Activated CD4-positive, alpha-beta T cell treated with anti-CD3 and anti-CD28 coated beads for 4 hours (primary cell): ENCODE data around the gene POPDC2.
"Not testable (repeated sequence)": the region's sequence is repeated elsewhere in the genome, so short reads cannot be mapped to it uniquely, and the experiment has no call there.

ENCODE experiments used
- DNase-seq, 2 donors: peaks; one replicate each; pipeline ENCODE4 v3.0.0-alpha.2; 2020

POPDC2 gene, protein sequence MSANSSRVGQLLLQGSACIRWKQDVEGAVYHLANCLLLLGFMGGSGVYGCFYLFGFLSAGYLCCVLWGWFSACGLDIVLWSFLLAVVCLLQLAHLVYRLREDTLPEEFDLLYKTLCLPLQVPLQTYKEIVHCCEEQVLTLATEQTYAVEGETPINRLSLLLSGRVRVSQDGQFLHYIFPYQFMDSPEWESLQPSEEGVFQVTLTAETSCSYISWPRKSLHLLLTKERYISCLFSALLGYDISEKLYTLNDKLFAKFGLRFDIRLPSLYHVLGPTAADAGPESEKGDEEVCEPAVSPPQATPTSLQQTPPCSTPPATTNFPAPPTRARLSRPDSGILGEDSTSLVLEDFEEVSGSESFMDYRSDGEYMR

GRCh38 chr3:119660474-119661440 is at the start of gene POPDC2:
Gene POPDC2 (minus strand): TSS chr3:119660589. CDS start chr3:119660423, 166 bp downstream.
- DNase-seq, result no peak

GRCh38 chr3:119703820-119704531 is 43.6 kb upstream of the POPDC2 start:
- DNase-seq, result no peak

GRCh38 chr3:119702530-119703527 is 42.4 kb upstream of the POPDC2 start, which contains the start of gene CFAP91:
Gene CFAP91 (plus strand): TSS chr3:119703022. CDS start chr3:119703099, 77 bp downstream.
- peak; percentile 79 for DNase-seq

DNA sequence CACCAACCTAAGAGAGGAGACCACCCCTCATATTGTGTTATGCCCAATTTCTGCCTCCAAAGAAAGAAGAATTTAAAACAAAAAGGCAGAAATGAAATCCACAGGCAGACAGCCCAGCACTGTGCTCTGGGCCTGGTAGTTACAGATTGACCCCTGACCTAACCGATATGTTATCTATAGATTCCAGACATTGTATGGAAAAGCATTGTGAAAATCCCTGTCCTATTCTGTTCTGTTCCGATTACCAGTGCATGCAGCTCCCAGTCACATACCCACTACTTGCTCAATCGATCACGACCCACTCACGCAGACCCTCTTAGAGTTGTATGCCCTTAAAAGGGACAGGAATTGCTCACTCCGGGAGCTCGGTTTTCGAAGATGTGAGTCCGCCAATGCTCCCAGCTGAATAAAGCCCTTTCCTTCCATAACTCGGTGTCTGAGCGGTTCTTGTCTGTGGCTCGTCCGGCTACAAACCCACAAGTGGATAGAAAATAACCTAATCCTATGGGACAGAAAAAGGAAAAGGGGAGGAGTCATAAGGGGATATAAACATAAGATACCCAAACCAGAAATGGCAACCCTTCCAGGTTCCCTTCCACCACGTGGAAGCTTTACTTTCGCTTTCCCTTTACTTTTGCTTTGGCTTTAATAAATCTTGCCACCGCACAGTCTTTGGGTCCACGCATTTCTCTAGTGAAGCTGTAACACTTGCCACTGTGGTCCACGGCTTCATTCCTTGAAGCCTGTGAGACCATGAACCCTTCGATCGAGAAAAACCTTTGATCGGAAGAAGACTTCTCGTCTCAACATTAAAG is 40.7 kb upstream of the POPDC2 start:
- DNase-seq, result no peak

DNA sequence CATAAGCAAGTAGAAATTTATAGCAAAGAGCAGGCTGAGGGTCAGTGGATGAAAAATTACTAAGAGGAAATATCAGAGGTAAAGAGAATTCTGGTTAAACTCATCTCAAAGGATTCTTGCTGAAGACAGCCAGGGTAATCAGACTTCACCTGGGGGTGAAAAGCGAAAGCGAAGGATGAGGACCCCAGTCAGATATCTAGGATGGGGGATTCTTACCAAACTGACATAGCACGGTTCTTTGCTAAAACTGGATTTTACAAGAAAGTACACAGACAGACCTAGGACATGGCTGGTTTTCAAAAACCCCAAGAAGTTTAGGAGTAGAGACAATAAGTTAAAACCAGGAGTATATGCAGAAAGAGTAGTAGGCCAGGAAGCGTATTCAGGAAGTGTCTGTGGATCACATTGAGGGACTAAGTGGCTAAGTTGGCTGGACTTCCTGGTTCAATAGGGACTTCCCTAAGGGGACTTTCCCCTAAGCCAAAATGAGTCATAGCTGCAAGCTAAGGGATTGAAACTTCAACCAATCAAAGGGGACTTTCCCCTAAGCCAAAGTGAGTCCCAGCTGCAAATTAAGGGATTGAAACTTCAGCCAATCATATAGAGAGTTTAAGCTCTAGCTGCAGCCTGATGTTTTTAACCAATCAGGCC is 40.0 kb upstream of the POPDC2 start:
- DNase-seq, result peak; percentile 18 to 20

DNA sequence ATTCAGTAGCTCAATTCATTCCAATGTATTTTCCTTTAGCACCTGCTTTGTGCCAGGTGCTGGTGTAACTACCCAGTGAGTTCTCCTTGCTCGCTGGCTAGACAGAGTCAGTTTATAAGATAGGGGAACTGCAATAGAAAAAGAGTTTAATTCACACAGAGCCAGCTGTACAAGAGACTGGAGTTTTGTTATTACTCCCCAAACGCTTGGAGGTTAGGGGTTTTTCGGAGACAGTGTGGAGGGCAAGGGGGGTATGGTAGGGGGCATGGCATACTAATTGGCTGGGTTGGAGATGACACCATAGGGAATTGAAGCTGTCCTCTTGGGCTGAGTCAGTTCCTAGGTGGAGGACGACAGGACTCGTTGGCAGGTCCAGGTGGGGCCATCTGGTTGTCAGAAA is 37.0 kb upstream of the POPDC2 start:
- no peak for DNase-seq

- no peak for DNase-seq
These were observed 35.1 kb upstream of the POPDC2 start for GRCh38 chr3:119695480-119695879.

- no peak for DNase-seq
These were observed 29.8 kb upstream of the POPDC2 start for GRCh38 chr3:119690043-119690656.

GRCh38 chr3:119683421-119683820 is 23.0 kb upstream of the POPDC2 start:
- DNase-seq, result no peak

- DNase-seq, result no peak
These were observed 20.9 kb upstream of the POPDC2 start for GRCh38 chr3:119681279-119681678.

DNA sequence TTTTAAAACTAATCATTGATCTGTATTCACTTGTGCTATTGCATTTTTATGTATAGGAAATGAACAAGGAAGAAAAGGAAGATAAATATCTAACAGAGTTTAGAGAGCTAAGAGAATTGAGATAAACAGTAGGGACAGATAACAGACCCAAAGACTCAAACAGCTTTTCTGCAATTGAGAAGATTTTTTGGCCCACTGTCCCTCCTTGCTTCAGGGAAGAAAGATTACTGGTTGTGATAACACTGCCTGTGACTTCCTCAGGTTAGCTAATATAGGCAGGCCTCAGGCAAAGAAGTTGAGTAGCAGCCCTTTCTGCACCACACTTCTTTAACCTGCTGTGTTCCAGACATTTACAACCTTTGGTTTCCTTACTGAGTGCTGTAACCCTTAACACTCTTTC is 19.5 kb upstream of the POPDC2 start:
- no peak for DNase-seq

GRCh38 chr3:119678209-119678608 is 17.8 kb upstream of the POPDC2 start:
- DNase-seq, result not testable (repeated sequence)

DNA sequence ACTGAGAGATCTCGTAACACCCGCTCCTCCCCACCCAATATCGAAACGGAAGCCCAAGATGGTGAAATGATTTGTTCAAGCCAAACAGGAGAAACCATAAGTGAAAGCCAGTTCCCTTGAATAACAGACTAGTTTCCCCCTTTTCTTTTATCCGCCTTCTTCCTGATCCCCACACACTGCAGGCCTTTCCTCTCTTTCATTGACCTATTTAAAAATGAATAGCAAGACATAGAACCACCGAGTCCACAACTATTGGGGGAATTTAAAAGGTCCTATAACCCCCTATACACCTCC is 17.2 kb upstream of the POPDC2 start:
- DNase-seq, result no peak

DNA sequence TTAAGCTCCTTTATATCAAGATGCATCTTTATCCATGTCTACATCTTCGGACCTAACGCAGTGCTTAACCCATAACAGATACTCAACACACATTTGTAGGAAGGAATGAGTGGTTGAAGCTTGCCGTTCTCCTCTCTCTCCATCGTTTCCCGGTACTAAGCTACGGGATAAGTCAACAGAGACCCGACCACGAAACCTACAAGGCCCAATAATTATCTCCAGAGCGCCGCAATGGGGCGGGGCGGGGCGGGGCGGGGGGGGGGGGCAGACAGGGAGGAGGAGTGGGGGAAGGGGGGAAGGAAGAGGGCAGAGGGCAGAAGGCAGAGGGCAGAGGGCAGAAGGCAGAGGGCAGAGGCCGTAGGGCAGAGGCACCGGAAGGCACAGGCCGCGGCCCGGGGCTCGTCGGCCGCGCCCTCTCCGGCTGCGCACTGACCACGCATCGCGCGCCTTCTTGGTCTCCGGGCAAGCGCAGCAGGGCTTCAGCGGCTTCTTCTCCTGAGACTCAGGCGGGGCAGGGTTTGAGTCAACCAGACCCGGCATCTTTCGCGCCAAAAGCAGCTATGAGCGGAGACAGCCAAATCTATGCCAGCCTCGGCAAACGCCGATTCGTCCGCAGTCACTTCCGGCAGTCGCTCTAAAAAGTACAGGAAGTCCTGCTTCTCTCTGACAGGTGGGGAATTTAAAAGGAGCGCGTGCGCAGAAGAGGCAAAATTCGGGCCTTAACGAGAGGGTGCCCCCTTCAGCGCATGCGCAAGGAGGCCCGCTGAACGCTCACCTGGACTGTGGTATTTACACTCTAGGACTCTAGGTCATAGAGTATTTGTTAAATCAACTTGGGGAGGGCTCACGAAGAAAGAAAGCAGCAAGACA is 16.6 kb upstream of the POPDC2 start, which contains the start of gene COX17:
Gene COX17 (minus strand): TSS at position 636 of the 870 bp plus-strand sequence. CDS start 96 bp downstream, at position 540.
- peak; percentile 96 for DNase-seq

- no peak for DNase-seq
These were observed 15.6 kb upstream of the POPDC2 start for GRCh38 chr3:119676020-119676419.

DNA sequence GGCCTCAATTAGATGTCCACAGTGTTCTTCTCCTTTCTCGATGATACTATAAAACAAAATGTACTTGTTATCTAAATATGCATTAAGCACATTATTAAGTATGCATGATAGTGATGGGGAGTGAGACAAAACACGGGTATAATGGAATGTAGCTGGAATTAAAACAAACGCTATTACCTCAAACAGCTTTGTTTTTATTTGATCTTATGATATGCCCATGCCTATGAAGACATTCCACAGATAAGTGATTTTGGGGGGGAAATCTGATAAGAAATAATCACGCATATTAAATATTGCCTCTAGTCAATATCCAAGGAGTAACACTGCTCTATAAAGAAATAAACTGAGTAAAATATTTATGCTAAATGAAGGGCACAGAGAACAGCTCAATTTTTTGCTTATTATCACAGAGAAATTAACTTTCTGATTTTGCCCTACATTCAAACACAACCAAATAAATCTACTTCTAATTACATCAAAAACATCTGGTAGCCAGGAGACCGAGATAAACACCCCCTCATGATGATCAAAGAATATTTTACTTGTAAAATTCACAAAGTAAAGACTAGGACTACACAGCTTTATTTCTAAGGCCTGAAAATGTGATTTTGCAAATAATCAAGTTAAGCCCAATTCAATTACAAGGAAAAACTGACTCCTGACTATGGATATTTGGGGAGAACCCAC is 14.9 kb upstream of the POPDC2 start:
- DNase-seq, result no peak

GRCh38 chr3:119673875-119674274 is 13.5 kb upstream of the POPDC2 start:
- DNase-seq, result no peak

DNA sequence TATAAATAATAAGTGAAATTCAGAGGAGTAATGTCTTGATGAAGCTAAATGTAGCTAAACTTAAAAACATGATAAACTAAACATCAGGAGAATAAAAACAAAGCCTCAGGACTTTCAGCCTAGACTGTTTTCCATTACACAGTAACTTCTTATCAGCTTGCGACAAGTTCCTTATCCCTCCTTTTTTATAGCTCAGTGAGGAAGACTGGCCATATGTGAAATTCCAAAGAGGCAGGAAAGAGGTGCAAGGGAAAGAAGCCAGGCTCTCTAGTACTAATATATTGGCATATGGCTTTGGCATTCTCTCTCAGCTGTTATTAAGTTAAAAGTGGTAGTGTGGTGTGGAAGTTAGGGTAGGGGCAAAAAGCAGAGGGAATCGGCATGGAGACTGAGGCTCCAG is 12.4 kb upstream of the POPDC2 start:
- no peak for DNase-seq
